Suppressor macrophage treated with lipopolysaccharide for 4 hours (primary cell): ENCODE results near the gene IP6K2.

ENCODE experiments used
- DNase-seq: peaks from one replicate; pipeline ENCODE4 v3.0.0-alpha.2; 2020

The IP6K2 gene

DNA sequence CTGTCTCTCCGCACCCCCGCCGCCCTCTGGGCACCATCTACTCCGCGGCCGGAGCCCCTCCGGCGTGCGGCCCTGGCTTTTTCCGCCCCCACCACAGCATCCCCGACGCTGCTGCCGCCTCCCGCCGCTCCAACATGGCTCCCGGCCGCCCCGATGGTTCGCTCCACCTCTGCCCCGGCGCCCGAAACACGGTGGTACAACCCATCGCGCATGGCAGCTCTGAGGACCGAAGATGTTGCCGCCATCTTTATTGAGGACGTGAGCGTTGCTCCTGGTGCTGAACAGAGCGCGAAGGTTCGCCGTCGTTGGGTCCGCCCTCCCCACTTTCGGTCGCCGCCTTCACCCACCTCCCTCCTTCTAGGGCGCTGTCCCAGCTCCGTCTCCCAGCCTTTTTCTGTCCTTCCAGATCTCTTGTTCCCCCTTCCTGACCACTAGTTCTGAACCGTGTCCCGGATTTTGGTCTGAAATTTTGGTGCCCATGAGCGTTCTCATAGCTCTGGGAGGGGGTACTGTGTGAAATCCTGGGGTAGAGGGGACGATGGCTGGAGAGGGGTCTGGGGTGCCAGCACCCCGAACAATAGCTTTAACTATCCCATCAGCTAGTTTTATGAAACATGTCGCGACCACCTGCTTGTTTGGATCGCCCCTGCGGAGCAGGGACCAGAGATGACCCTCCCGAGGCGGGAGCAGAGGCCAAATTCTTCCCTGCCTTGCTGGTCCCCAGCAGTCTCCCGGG is 54.1 kb downstream of the IP6K2 start, which contains the start of gene CELSR3:
TSS of gene CELSR3 (minus strand) at position 134 of the 736 bp plus-strand sequence. CDS start 252 bp downstream, outside the sequence.
- peak; percentile 80 for DNase-seq

DNA sequence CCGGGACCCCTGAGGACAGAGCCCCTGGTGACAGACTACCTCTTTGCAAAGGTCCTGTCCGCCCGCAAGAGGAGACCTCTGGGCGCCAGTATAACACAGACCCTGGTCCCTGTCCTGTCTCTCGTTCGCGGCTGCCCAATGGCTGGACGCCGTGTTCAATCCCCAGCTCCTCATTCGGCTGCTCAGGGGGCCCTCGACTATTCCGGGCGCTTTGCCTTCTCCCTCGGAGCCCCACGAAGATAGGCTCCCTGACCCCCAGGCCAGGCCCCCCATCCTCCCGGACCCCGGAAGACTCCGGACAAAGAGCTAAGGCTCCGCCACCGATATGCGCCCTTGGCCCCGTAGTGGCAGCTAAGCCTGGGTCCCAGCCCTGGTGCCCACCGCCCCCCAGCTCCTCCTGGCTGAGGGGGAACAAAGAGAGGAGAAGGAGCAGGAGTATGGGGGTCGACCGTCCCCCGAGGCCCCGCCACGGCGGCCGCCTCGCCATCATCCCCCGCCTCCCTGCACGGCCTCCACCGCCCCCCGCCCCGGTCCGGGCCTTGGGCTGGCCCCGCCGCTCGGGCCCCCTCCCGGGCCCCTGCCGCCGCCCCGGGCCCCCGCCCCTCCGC is 54.8 kb downstream of the IP6K2 start:
- no peak for DNase-seq

GRCh38 chr3:48661501-48662144 is 55.4 kb downstream of the IP6K2 start:
- peak; percentile 64 for DNase-seq

DNA sequence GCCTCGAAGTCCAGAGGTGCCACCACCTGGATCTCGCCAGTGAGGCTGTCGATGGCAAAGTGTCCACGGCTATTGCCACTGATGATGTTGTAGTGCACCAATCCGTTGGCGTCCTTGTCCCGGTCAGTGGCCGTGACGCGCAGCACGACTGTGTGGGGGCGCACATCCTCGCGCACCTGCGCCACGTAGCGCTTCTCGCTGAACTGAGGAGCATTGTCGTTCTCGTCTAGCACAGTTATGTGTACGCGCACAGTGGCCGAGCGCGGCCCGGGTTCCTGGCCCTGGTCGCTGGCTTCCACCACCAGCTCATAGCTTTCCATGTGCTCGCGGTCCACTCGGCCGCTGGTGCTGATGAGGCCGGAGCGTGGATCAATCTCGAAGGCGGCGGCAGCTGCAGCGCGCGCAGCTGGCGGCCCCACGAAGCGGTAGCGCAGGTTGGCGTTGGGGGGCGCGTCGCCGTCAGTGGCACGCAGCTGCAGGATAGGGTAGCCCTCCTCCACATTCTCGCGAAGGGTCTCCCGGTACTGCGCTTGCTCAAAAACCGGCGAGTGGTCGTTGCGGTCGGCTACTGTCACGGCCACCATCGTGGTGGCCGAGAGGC is 56.1 kb downstream of the IP6K2 start:
- DNase-seq = no peak

DNA sequence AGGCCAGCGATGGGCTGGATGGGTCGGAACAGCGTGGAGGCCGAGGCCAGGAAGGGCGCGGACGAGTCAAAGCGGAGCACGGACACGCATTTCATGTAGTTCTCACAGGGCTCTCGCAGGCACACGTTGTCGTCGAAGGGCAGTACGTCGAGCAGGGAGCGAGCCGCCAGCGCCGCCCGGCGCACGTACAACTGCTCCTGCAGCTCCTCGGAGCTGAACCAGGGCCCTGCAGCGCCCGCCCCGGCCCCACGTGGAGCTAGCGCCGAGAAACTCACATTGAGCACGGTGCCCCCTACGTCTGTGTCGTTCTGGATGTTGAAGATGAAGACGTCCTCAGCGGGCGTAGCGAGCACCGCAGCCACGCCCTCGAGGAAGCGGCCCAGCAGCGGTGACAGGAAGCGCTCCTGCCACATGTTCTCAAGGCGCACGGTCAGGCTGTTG is 60.2 kb downstream of the IP6K2 start:
- DNase-seq = no peak

- DNase-seq = peak; percentile 79
Observed at GRCh38 chr3:48656061-48656840, 60.8 kb downstream of the IP6K2 start.

DNA sequence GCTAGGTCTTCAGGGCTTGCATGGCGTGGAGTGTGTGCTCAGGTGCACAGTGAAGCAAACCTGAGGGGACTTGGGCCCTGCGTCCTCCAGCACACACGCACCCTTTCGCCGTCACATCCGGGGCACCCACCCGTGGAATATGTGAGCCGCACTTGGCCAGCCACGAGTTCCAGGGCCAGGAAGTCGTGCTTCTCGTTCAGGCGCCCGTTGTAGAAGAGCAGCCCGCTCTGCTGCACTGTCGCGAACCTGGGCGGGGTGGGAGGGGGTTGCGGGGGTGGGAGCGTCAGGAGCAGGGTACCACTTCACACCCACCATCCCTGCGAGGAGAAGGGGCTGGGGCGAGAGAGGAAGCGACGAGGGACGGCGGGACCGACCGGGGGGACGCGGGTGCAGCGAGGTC is 61.4 kb downstream of the IP6K2 start:
- no peak for DNase-seq

DNA sequence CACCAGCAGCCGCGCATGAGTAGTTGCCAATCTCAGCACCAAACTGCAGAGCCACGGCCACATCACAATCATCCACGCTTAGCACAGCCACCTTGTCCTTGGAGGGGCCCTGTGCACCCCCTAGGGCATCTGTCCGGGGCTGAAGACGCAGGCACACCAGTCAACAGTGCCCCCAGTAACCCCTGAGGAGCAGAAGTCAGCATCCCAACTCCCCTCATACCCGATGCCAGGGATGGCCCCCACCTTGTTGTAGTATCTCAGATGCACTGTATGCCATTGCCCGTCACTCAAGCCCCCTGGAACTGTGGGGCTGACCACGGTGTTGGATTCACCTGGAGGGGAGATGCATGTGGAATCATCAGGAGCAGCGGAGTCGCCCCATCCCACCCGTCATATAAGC is 62.0 kb downstream of the IP6K2 start:
- no peak for DNase-seq

DNA sequence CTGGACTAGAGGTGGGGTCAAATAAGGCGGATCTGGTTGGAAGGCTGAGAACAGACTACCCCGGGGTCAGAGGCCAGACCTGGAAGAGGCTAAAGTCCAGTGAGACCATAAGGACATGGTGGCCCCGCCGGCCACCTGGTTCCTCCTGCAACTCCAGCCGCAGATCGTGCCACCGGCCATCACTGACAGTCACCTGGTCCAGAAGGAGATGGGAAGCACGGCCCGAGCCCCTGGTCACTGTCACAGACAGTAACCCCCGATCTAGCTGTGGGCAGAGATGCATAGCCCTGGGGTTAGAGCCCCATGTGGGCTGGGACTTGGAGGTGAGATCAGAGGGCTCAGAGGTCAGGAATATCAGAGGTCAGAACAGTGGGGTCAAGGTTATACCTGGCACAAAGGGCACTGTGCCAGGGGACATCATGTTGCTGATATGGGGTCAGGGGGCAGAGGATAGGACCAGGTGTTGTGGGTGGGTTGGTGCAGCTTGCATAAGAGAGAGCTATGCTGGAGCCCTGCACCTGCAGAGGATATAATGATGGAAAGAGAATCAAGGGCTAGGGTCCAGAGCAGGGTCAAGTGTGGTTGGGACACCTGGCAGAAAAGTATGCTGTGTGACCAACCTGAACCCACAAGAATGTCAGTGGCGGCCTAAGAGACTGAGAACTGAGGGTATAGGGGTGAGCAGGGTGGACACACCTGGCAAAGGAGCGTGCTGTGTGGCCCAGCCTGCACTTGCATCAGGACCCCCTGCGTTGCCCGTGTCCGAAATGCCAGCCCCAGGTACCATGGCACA is 63.9 kb downstream of the IP6K2 start:
- DNase-seq = no peak

- DNase-seq = no peak
Observed at GRCh38 chr3:48651771-48652170, 65.2 kb downstream of the IP6K2 start.

DNA sequence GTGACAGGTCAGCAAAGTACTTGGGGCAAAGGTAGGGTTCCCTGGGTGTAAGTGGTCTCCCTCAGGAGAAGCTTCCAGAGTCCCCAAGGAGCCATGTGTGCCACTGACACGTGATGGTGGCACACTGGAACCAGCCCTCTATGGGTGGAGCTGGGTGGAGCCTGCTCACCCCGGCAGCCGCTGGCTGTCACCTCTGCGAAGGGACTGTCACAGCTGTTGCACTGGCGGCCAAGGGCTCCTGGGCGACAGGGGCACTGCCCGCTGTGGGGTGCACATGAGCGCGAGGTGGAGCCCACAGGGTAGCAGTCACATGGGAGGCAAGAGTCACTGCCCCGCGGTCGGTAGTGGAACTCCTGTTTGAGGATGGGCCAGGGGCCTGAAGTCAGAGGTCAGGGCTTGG is 66.3 kb downstream of the IP6K2 start:
- no peak for DNase-seq

GRCh38 chr3:48648188-48648850 is 68.7 kb downstream of the IP6K2 start:
- DNase-seq = no peak

DNA sequence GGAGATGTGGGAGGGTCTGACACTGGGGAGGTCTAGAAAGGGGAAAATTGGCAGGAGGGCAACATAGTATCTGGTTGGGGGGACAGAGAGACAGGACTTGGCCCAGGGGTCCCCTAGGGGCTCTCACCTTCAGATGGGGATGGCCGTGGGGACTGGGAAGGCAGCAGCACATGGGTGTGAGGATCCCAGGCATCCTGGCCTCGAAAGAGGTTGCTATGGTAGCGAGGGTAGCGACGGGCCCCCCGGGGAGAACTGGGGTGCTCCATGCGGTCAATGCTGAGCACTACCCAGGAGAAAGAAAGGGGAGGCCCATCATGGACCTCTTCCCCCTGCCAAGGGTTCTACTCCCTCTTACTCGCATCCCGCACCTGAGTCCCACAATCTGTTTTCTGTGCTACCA is 69.3 kb downstream of the IP6K2 start:
- DNase-seq = no peak

DNA sequence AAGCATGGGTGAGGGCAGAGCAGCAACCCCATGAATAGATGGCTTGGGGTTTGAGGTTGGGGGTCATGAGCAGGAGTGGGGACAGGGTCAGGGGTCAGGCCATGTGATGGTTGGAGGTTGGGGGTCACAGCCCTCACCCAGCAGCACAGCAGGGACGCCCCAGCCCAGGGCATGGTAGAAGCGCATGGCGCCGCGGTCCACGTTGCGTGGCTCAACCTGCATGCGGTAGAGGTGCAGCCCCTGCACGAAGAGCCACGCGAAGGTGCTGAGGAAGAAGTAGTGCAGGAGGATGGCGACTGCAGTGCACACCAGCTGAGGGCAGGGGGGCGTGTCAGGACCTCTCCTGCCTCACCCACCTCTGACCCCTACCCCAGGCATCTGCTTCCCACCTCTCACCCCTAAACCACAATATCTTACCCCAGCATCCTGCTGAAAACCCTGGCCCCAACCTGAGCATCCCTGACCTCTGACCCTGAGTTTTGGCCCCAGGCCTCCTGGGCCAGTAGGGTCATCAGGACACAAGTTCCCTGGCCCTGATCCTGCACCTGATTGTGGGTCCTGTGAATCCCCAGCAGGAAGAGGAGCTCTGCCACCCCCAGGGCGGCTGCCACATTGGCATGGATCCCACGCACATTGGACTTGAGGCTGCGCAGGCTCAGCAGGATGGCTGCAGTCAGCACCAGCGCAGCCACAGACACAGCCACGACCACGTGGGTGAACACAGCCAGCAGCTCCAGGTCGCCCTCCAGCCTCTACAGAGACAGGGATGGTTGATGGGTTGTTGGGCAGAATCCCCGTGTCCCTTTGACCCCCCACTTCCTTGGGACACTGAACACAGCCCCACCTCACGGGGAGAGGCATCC is 71.9 kb downstream of the IP6K2 start:
- DNase-seq = no peak

DNA sequence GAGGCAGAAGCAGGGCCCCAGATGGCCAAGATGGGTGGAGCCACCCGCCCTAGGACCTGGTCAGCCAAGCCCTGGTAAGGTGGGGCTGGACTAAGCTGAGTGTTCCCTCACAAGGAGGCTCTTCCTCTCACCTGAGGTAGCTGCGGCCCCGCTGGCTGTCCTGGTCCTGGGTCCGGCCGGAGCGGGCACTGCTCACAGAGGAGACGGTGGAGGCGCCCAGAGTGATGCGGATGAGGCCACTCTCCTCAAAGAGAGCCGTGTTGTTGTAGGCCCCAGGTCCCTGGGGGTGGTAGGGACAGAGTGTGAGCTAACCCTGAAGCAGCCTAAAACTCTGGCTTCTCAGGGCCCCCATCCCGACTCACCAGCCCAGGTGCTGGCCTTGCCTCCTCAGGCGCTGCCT is 74.4 kb downstream of the IP6K2 start:
- DNase-seq = no peak

GRCh38 chr3:48641396-48641795 is 75.6 kb downstream of the IP6K2 start:
- DNase-seq = no peak

DNA sequence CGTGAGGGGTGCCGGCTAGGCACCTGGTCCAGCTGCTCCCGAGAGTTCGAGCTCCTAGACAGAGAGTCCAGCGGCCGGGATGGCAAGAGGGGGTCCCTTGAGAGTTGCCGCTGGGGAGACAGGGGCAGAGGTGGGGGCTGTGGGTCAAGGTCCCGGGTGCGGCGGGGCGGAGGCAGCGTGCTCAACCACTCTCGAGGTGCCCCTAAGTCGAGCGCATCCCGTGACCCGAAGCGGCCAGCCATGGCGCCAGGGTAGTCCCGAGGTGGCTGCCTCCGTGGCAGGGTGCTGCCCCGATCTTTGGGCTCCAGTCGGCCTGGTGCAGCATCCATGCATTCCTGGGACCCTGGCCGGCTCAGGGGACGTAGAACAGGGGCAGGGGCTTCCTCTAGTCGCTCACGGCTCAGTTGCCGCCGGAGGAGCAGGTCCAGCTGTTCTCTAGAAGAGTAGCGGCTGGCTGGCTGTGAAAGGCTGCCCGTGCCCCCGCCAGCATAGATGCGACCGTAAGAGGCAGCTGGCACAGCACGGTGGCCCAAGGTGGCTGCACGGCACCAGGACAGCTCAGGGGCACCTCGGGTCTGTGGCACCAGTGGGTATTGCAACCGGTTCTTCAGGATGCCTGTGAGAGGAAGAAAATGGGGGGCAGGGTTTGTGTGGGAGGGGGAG is 76.9 kb downstream of the IP6K2 start:
- DNase-seq = no peak
